ENCODE measurements around the gene C6orf132. TPM values are rescaled to one million over a fixed set of nuclear protein-coding genes. Genes with fewer than 3 reads are reported as not detected.

C6orf132 gene
- total and polyA plus RNA-seq, 9 of the 15 experiments (the other 6 are each of a cell fraction or from before 2014, with no cell fraction given), result 0.06 to 0.35 (median 0.14) TPM

GRCh38 chr6:42136508-42137193 lies 5.8 kb downstream of the C6orf132 start (continued):
- TF ChIP-seq VEZF1 (CRISPR knock-in tag; IDR thresholded peaks at IDR 0.05) (peak; percentile 41; the same call in 1 of the 2 replicates), SIX5 (IDR thresholded peaks at IDR 0.05; ENCODE audit: borderline replicate concordance in 1 of 2, insufficient read depth in 1 of 2, low read depth in 1 of 2, low read length in 2 of 2) (no peak), TCF7L2 (IDR thresholded peaks at IDR 0.05; ENCODE audit: low read depth, low read length) (peak; percentile 58; the same call in 1 of the 2 replicates), MCM7 (IDR thresholded peaks at IDR 0.05) (no peak), CHD7 (IDR thresholded peaks at IDR 0.05; ENCODE audit: low read depth, low read length) (no peak), ARID3A (IDR thresholded peaks at IDR 0.05; ENCODE audit: borderline replicate concordance, low read depth, low read length) (peak; percentile 59), HINFP (tag; conservative IDR thresholded peaks at IDR 0.05; ENCODE audit: low read depth) (peak; percentile 91), SETDB1 (IDR thresholded peaks at IDR 0.05; ENCODE audit: low read length) (no peak)

All from K562 (cell line).